Right ventricle myocardium inferior (tissue), 1 donor: Measurements from ENCODE around the gene TMIGD1. TPM values are rescaled to one million over a fixed set of nuclear protein-coding genes. Genes with fewer than 3 reads are reported as not detected.

ENCODE experiments used
- ATAC-seq: fragments of 200-7000 bp; cut with Tn5 transposase; one replicate; pipeline ENCODE4 v1.9.1; 2020; ENCODE audit warnings: mild to moderate bottlenecking, moderate library complexity
- DNase-seq: peaks from one replicate; pipeline ENCODE4 v3.0.0; 2021; ENCODE audit errors: missing footprints
- intact Hi-C: fragments of 100-400 bp; cut with DNase I; formaldehyde crosslinking; loops from one replicate; pipeline ENCODE4 v1.11.0; 2022
- total RNA-seq: library from RNA; stranded (reverse); fragmentation: NEBNext Ultra II Directional; extraction: Animal tissue kit (Norgen Biotek cat#: 25700); gene quantifications from one replicate; pipeline ENCODE4 v1.2.1, GENCODE V29; 2021
- donor health status: DM: no; HTN: yes; CAD: no; lungs with severe emphysema.

TMIGD1 gene
- total RNA-seq, 1 donor from 2014 or later: not detected

DNA sequence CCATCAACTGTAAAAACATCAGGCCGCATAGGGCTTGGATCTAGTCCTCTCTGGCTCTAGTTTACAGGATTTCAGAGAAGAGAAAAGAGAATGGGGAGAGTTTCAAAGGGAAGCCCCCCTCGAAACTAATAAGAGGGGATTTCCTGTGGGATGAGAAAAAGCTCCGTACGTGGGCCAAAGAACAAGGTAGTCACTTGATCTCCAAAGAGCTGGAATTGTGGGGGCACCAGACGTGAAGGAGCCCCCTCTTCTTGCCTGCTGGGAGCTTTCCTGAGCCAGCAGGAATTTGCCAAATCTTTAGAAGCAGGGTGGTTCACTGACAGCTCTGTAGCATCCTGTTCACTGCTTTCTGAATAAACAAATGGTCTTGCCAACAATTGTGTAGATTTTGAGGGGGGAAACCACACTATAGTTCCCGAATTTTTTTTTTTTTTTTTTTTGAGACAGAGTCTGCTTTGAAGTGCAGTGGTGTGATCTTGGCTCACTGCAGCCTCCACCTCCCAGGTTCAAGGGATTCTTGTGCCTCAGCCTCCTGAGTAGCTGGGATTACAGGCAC is 7.0 kb upstream of the TMIGD1 start:
- intact Hi-C loops: loop anchor here (10.0 kb wide), 1 partner anchor 134 kb away; the partner anchor contains the start of gene GOSR1
- ATAC-seq: no peak
- DNase-seq: no peak

DNA sequence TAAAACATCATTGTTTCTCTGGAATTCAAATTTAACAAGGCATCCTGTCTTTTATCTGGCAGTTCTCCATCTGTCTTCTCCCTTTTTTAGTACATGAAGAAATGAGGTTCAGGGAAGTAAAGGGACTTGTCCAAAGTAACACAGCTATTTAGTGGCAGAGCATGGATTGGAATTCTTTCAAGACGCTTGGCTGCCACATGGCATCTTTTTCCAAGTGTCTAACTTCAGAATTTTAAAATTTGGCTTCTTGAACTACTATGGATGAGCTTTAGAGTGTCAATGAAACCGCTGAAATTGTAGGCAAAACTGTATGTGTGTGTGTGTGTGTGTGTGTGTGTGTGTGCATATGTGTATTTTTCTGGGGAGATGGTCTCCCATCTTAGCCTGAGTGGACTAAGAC is 5.2 kb upstream of the TMIGD1 start:
- DNase-seq: no peak
- intact Hi-C loops: loop anchor here (5.0 kb wide), 1 partner anchor 237 kb away; no protein-coding TSS in a partner anchor
- ATAC-seq: no peak

DNA sequence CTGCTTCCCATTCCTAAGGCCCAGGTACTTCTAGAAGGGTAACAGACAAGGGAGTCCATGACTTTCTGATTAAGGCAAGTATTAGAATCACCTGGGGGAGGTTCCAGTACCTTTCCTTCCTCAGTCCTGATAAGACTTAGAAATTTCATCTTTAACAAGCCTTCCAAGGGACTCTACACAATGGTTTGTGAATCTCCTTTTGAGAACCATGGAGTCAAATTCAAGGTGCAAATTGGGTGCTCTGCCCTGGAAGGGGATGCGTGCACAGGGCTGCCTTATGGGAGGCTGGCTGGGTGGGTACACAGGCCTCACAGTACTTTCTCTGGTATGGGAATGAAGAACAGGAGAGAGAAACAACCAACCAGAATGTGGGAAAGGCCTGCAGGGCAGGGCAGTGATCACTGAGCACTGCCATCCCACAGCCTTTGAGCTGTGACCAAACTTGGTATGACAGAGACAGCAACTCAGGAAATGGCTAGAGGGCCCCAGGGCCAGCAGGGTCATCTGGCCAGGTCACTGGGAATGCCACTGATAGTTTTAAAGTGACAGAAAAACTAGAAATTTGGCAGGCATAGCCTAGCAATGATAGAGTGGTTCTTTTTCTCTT is 3.6 kb upstream of the TMIGD1 start:
- ATAC-seq: no peak
- intact Hi-C loops: loop anchor here (5.0 kb wide), 1 partner anchor 235 kb away; no protein-coding TSS in a partner anchor
- DNase-seq: no peak

DNA sequence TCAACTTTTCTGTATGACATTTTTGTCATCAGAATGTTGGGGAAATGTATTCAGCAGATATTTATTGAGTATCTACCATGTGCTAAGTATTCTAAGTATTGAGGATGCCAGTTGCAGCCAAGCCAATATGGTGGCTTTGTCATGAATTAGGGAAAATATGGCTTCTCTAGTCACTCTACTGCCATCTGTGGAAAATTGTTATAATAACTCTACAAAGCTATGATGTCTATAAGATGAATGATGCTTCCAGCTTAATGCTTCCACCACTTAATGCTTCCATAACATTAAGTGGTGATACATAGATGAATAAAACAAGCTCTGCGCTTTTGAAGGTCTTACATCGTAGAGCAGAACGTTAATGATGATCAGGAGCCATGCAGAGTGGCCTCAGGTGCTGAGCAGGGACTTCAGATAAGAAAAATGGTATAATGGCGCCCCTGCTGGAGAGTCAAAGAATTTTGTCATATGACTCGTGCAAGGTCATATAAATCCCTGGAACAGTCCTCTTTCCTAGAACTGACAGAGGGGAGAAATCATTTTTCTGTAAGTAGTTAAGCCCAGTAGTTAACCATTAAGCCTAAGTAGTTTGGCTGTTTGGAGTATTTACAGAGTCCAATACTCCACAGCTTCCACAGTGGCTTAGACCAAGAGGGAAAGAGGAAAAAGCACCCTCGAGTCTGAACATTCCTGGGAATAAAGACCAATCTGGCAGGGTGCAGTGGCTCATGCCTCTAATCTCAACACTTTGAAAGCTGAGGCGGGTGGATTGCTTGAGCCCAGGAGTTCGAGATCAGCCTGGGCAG is 2.7 kb upstream of the TMIGD1 start:
- intact Hi-C loops: loop anchor here (5.0 kb wide), 1 partner anchor 234 kb away; no protein-coding TSS in a partner anchor
- ATAC-seq: no peak
- DNase-seq: no peak

DNA sequence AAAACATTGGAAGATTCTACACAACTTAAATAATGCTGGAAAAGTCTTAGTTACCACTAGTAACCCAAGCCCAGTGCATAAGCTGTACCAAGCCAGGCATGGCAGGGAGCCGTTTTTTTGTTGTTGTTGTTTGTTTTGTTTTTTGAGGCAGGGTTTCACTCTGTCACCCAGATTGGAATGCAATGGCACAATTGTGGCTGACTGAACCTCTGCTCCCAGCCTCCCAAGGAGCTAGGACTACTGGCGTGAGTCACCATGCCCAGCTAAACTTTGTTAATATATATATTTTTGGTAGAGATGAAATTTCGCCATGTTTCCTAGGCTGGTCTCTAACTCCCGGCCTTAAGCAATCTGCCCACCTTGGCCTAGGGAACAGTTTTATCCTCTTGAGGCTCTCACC is 564 bp upstream of the TMIGD1 start:
- intact Hi-C loops: no loop called here
- ATAC-seq (no peak), DNase-seq (no peak)

DNA sequence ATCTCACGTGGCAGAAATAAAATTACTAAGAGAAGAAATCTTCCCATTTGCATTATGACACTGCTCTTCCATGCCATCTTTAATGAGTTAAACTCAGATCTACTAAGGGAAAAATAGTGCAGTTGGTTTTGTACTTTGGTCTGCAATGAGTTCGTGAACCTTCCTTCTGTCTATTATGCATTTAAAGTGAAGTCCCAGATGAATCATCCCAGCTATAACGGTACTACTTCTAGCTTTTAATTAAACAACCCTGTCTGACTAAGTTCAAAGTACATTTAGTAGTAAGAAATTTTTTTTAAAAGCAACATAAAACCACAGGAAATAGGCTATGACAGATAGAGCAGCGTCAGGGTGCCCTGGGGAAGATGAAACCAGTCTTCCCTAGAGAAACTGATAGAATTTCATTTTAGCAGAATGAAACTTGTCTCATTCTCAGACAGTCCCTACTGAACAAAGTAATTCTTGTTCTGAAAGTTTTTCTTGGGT is 1.8 kb downstream of the TMIGD1 start:
- ATAC-seq: no peak
- no peak for DNase-seq
- intact Hi-C loops: no loop called here

DNA sequence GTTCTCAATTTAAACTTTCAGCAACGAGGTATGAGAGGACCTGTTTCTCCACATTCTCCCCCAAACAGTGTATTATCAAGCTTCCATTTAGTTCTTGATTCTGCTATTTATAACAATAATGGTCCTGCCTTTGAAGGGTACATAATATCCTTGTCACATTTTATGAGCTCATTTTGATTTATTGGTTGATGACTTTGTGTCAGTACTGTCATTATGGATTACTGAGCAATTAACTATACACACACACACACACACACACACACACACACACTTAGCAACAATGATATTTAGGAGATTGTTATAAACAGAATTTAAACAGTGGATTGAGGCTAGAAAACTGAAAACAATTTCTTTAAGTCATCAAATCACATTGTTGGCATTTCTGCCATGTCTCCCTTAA is 7.0 kb downstream of the TMIGD1 start:
- intact Hi-C loops: no loop called here
- ATAC-seq (no peak), DNase-seq (no peak)

DNA sequence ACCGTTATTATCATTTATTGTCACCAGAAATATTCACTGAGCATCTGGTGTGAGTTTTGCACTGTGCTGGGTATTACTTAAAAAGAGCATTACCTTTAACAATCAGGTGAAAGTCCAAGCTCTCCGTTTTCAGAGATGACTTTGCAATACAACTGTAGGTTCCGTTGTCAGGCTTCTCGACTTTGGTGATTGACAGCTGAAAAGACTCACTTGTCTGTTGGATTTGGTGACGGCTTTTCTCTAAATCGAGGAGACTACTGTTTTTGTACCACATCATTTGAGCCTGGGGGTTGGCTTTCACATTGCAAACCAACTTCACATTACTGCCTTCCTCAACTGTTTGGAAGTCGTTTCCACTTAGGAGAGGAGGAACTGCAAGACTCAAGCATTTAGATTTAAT is 9.1 kb downstream of the TMIGD1 start:
- intact Hi-C loops: no loop called here

DNA sequence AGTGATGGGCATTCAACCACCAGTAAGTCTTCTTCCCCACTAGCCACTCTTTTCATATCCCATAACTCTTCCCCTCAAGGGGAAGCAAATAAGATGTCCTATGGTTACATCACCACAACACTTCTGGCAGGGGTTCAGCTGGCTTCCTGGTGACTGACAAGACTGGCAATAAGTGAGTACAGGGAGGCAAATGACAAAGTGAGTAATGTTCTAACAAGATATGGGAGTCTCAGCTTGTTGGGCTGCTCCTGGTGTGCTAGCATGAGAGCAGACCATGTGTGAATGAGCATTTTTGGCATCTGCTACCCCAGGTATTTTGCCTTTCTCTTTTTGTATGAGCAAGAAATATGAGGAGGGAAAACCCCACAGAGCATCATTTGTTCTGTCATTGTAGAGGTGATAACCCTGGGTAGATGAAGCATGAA is 9.9 kb downstream of the TMIGD1 start:
- DNase-seq (no peak), ATAC-seq (no peak)
- intact Hi-C loops: no loop called here

More for the DNA sequence above, 9.1 kb downstream of the TMIGD1 start:
- ATAC-seq (no peak), DNase-seq (no peak)

DNA sequence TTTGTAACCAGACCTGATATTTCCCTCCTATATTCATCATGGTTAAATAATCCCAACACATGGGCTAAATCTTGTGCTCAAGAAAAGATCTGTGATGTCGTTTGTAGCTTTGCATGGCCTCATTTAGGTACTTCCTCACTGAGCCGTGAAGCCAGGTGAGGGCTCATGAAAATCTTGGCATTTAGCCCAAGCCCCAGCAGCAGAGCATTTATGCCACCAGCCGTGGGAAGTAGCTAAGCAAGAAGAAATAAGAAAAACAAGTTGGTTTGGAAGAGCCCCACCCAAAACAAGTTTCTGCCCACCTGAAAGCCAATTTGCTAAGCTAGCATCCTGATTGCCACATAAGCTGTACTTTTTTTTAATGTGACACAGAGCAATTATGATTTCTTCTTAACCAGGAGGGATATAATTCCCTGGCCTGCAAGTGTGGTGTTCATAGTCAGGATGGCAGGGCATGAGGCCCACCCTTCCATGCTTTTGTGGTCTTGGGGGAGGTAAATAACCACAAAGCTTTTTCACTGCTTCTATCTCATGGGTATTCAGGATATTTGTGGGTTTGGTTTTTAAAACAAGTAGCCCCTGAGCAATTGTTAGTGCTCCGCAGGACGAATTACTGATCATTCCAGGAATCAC is 10.5 kb downstream of the TMIGD1 start:
- intact Hi-C loops: no loop called here
- no peak for ATAC-seq
- DNase-seq: no peak

DNA sequence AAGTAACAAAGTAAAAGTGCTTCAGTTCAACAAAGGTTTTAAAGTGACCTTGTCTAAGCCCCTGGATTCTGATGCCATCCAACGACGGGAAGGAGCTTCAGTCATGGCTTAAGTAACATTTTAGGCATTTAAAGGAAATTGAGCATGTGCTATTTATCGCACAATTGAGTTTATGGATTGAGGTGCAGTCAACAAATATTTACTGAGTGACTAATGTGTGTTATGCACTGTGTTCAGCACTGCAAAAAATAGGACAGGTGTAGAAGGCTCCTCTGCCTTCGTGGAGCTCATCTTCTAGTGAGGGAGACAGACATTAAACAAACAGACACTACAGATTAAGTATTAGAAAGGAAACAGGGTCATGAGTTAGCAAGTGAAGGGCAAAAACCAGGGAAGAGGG is 12.5 kb downstream of the TMIGD1 start:
- DNase-seq (no peak), ATAC-seq (no peak)
- intact Hi-C loops: no loop called here

DNA sequence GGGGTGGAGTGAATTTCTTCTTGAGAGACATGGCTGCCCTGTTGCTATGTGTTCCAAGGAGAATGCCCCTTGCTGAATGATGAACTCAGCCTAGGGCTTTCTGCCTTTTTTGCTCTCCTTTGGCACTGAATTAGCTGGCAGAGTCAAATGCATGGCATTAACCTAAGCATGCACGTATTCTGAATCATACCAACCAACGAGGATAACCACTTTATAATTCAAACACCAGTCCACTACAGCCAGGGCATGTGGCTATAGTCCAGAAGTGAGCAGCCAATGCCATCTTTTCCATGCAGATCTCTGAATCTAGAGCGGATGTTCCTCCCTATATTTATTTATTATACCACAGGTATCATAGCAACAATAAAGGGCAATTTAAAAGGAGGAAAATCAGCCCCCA is 15.7 kb downstream of the TMIGD1 start:
- no peak for DNase-seq
- ATAC-seq: no peak
- intact Hi-C loops: no loop called here

DNA sequence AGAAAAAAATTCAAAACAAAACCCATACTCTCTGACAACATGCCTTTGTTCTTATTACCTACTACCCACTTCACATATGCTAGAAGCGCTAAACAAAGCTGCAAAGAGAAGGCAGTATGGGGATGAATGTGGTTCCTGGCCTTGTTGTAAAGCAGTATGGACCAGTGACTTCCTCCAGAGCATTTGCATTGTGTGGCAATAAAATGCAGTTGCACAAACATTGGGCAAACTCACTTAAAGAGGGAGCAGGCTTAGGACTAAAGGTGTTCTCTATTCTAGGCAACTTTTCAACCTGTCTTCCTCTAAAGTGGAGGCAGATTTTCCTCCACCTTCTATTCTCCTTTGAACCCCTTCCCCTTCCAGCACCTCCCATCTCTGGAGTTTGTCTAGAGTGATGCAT is 17.1 kb downstream of the TMIGD1 start:
- intact Hi-C loops: no loop called here
- DNase-seq (no peak), ATAC-seq (no peak)

DNA sequence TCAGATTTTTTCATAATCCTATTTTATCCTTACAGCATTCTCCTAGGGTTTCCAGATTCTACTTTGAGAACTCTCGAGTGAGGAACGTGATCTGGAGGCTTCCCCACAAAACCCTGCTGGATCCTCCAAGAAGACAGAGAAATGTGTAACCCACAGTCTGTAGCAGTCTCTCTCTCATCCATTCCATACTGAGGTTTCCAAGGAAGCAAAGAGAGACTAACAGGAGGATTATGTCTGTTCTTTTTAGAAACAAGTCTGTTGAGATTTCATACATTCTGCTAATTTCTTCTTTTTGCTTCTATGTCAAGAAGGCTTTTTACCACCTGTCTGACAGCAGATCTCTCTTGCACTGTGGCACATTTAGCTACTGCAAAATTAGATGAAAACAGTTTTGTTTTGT is 18.8 kb downstream of the TMIGD1 start:
- no peak for ATAC-seq

DNA sequence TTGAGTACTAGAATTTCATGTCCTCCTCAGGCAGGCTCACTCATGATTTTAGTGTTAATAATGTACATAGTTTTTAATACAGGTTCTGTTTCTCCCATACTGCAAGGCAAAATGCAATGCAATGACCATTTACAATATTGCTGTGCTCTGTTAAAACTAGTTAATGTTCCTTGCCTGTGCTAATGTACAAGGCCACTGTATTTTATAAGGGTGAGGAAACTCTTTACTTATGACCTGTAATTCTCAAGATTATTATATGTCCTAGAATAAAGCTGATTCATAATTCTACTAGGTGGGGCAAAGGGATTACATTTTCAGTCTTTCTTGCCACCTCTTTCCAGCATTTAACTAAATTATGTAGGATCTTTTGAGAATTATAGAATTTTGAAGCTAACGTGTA is 19.4 kb downstream of the TMIGD1 start:
- DNase-seq (no peak), ATAC-seq (no peak)
- intact Hi-C loops: no loop called here

More for the DNA sequence above, 18.8 kb downstream of the TMIGD1 start:
- DNase-seq: no peak
- intact Hi-C loops: no loop called here

DNA sequence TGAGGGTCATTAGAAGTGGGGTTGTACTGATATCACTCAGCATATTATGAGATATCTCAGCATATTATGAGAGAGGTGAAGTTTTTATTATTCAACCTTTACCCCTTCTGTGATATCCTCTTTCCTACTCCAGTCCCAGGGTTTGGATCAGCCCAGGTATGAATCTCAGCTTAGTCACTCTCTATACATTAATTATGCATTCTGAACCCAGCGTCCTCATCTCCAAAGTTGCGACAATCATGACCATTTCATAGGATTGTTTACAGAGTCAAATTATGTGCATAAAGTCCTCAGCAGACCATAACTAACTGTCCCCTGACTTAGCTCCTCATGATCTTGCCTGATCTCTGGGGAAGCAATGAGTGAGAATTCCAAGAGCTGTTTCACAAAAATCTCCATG is 21.6 kb downstream of the TMIGD1 start:
- no peak for ATAC-seq
- no peak for DNase-seq
- intact Hi-C loops: no loop called here

DNA sequence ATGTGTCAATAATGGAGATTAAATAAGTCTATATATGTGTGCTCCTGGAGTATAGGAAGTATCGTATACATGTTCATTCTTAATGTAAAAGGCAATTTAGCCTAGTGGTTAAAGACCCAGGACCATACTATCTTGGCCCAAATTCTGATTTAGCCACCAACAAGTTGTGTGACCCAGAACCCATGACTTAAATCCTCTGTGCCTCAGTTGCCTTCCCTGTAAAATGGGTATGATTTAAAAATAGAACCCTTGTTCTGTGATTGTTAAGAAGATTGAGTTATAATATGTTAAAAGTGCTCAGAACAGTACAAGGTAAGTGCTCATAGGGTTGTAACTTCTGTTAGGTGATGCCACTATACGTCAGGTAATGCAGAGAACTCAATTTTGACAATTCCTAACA is 23.3 kb downstream of the TMIGD1 start:
- intact Hi-C loops: no loop called here
- ATAC-seq: no peak

DNA sequence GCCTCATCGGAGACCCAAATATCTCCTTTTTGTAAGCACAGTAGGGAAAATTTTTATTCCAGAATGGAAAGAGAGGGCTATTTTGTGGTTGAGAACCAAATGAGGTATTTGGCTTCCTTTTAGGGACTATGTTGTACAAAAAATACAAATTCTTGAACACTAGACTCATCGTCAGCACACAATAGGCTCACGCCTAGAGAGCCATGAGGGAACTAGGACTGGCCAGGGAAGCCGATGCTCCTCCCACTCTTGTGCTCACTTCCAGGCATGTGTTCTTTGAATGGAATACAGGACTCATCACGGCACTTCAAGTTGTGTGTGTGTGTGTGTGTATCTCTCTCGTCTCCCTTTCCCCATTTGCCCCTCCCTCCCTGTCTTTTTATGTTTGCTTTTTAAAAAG is 24.3 kb downstream of the TMIGD1 start:
- ATAC-seq (no peak), DNase-seq (no peak)
- intact Hi-C loops: no loop called here

More for the DNA sequence above, 23.3 kb downstream of the TMIGD1 start:
- no peak for DNase-seq

DNA sequence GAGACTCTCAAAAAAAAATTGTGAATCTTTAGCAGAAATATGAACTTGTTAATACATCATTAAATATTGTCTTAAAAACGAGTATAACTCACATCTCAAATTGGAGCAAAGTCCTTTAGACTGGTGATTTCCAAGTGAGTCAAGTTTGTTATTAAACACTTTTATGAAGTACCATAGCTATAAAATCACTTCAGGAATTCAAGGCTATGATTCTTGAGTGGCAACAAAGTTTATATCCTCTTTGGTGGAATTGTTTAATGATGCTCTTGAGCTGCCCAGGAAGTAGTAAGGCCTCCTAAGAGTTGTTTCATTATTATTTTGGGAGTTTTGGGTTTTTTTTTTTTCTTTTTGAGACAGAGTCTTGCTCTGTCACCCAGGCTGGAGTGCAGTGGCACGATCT is 25.5 kb downstream of the TMIGD1 start:
- no peak for DNase-seq
- intact Hi-C loops: no loop called here
- no peak for ATAC-seq
